ENCODE results near the gene VPS13D. TPM values are rescaled to one million over a fixed set of nuclear protein-coding genes. Genes with fewer than 3 reads are reported as not detected.

VPS13D gene
- total RNA-seq, 1 donor from 2014 or later: 28.3 TPM

- Histone ChIP-seq H3K36me3 (no peaks in the 10 kb centered on the region), H3K27me3 (no peaks in the 10 kb centered on the region), H3K9me3 (no peaks in the 10 kb centered on the region), H3K27ac (peak overlapping the region; percentile 85 to 91), H3K4me1 (peaks cover 16 to 46% of the 10 kb centered on the region in 2 donors), H3K4me3 (no peak overlapping the region)
- intact Hi-C loops (cut with DNase I): loop anchor here (2.0 kb wide), 1 partner anchor 40 kb away; no protein-coding TSS in a partner anchor
- TF ChIP-seq, protein P1, sequence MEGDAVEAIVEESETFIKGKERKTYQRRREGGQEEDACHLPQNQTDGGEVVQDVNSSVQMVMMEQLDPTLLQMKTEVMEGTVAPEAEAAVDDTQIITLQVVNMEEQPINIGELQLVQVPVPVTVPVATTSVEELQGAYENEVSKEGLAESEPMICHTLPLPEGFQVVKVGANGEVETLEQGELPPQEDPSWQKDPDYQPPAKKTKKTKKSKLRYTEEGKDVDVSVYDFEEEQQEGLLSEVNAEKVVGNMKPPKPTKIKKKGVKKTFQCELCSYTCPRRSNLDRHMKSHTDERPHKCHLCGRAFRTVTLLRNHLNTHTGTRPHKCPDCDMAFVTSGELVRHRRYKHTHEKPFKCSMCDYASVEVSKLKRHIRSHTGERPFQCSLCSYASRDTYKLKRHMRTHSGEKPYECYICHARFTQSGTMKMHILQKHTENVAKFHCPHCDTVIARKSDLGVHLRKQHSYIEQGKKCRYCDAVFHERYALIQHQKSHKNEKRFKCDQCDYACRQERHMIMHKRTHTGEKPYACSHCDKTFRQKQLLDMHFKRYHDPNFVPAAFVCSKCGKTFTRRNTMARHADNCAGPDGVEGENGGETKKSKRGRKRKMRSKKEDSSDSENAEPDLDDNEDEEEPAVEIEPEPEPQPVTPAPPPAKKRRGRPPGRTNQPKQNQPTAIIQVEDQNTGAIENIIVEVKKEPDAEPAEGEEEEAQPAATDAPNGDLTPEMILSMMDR (IDR thresholded peaks at IDR 0.05): no peak
- no peak for DNase-seq (ENCODE audit: low spot score in 2 of 2)
Observed at GRCh38 chr1:12556957-12557935, 327.4 kb downstream of the VPS13D start.

DNA sequence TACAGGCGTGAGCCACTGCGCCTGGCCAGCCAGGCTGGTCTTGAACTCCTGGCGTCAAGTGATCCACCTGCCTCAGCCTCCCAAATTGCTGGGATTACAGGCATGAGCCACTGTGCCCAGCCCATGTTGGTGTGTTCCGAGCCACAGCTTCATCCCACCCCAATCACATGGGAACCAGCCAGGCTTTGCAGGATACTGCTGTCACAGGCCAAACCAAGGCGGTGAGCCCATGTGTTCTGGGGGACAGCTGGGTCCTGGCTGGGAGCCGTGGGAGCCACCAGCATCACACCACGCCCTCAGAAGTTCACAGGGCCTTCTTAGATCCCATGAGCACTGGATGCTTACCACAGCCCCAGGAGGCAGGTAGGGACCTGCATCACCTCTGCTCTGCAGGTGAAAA lies 331.3 kb downstream of the VPS13D start:
- Histone ChIP-seq H3K4me1 (peaks cover 12 to 32% of the 10 kb centered on the region in 2 donors), H3K27me3 (no peaks in the 10 kb centered on the region), H3K27ac (no peak overlapping the region), H3K9me3 (no peaks in the 10 kb centered on the region), H3K36me3 (peaks cover 0 to 2% of the 10 kb centered on the region in 2 donors), H3K4me3 (no peak overlapping the region)
- intact Hi-C loops (cut with DNase I): no loop called here
- TF ChIP-seq, protein P1 (IDR thresholded peaks at IDR 0.05): no peak
- no peak for DNase-seq (ENCODE audit: low spot score in 2 of 2)

Other genes starting within 250 kb of the VPS13D start
- gene MFN2, start 249.6 kb upstream of the VPS13D start, total RNA-seq: 85.6 TPM
- 51.5 TPM for gene MIIP, start 210.5 kb upstream of the VPS13D start, total RNA-seq
- gene TNFRSF8, start 166.7 kb upstream of the VPS13D start, total RNA-seq: 22.8 TPM
- 139 TPM for gene TNFRSF1B, start 63.0 kb upstream of the VPS13D start, total RNA-seq